Cortex of kidney (tissue), 1 donor: ENCODE data around the gene GRPEL1.
"Not testable (repeated sequence)": the region's sequence is repeated elsewhere in the genome, so short reads cannot be mapped to it uniquely, and the experiment has no call there.

Experiments
- DNase-seq: peaks from one replicate; lab custom pipeline; 2025; lab: John Stamatoyannopoulos, UW

Gene GRPEL1

GRCh38 chr4:7067452-7068278, at the start of gene GRPEL1:
Gene GRPEL1, minus strand, starts transcription at chr4:7068064. Its CDS starts 32 bp downstream, at chr4:7068032.
- DNase-seq: no peak

GRCh38 chr4:7116705-7117104, 48.8 kb upstream of the GRPEL1 start:
- DNase-seq: no peak

DNA sequence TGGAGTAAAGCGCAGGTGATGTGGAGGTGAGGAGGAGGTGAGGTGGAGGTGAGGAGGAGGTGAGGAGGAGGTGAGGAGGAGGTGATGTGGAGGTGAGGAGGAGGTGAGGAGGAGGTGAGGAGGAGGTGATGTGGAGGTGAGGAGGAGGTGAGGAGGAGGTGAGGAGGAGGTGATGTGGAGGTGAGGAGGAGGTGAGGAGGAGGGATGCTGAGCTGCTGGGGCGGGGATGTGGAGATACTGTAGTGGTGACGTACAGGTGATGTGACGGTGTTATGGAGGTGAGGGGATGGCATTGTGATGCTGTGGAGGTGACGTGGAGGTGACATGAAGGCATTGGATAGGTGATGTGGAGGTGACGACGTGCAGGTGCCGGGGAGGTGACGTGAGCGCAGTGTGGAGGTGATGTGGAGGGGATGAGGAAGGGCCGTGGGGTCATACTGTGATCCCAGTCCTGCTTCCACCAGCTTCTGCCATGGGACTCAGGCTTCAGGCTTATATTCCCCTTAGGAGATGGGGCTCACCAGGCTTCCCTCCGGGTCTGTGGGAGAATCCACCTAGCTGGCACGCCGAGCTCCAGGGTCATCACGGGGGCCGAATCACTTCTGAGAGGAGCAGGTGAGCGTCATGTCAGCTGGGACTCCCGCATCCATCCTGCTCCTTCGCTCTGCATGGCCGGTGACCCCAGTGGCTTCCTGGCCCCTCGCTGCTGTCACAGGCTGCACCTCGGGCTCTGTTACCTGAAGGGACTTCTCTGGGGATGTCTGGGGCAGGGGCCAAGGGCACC, 47.9 kb upstream of the GRPEL1 start:
- no peak for DNase-seq

DNA sequence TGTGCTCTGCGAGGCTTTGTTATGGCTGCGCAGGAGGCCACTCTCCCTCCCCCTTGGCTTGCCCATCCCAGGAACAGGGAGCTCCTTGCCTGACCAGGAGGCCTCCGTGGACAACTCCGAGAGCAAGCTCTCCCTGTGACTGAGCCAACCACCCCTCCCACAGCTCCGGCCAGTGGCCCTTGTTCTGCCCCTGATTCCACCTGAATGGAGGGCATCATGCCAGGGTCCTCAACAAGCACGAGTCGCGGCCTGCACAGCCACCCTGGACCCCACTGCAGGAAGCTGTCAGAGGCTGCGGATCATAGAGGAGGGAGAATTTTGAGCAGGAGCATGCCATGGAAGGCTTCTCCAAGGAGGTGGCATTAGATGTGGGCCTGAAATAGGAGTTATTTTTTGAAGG, 44.8 kb upstream of the GRPEL1 start:
- no peak for DNase-seq

- DNase-seq: no peak
Measured at GRCh38 chr4:7111441-7111840, 43.6 kb upstream of the GRPEL1 start.

DNA sequence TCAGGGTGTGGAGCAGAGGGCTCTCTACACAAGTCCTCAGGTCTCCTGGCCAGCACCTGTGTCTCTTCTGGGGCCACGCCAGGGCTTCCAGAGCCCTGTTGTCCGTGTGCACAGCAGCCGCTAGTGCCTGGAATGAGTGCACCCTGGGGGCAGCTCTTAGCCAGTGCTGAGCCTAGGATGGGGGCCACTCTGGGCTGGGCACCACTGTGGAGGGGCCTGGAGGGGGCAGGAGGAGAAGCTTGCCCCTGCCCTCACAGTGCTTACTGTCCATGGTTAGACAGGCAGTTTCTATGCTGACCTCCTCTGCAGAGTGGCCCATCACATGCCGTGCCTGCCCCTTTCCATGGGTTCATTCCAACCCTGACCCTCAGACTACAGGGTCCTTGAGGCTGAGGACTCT, 42.7 kb upstream of the GRPEL1 start:
- DNase-seq: no peak

GRCh38 chr4:7109169-7109568, 41.3 kb upstream of the GRPEL1 start:
- DNase-seq: no peak

- DNase-seq: no peak
Measured at GRCh38 chr4:7108660-7109059, 40.8 kb upstream of the GRPEL1 start.

DNA sequence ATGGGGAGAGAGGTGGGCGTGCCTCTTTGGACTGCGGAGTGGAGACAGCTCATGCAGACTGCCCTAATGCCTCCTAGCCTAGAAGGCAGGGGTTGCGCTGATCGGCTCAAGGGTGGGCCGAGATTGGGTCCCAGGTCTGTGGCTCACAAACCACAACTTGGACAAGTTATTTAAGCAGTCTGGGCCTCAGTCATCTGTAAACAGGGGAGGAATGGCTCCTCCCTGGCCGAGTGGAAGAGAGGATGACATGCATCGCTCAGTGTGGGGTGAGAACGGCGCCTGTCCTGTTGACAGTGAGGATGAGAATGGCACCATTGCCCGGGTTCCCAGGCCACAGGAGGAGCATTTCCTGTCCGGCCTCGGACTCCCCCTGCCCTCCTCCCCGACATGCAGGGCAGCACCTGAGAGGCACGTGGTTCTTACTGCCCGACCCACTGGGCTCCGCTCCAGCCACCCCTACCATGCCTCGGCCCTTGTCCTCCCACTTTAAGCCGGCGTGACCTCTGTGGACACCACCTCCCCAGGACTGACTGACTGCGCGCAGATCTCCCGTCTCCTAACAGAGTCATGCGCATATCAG, 40.3 kb upstream of the GRPEL1 start:
- no peak for DNase-seq

DNA sequence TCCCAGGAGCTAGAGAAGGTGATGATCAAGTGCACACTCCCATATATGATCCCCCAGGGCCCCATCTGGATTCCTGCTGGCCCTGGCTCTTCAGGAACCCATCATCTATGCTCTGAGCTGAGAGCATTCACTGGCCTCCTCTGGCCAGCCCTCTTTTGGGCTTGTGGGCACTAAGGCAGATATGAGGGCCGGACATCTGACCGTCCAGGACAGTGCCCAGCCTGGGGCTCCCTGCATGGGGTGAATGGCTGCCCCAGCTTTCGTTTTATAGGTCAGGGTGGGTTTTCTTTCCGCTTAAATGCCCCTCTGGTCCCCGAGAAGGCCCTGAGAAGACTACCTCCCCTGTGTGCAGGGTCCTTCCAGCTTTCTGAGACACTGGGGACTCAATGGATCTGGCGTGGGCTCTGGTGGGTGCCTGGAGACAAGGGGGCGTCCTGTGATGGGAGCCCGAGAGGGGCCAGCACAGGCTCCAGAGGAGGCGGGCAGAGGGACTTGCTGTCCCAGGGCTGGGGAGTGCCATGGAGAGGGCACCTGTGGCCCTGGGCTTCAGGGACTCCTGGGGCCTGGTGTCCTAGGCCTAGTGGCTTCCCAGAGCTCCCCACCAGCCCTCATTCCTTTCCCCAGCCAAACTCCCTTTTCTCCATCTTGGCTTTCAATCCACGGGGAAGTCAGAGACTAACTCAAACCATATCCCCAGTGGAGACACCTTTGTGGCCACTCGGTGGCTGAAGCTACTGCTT, 39.5 kb upstream of the GRPEL1 start:
- DNase-seq: no peak

- no peak for DNase-seq
Measured at GRCh38 chr4:7105276-7105675, 37.4 kb upstream of the GRPEL1 start.

DNA sequence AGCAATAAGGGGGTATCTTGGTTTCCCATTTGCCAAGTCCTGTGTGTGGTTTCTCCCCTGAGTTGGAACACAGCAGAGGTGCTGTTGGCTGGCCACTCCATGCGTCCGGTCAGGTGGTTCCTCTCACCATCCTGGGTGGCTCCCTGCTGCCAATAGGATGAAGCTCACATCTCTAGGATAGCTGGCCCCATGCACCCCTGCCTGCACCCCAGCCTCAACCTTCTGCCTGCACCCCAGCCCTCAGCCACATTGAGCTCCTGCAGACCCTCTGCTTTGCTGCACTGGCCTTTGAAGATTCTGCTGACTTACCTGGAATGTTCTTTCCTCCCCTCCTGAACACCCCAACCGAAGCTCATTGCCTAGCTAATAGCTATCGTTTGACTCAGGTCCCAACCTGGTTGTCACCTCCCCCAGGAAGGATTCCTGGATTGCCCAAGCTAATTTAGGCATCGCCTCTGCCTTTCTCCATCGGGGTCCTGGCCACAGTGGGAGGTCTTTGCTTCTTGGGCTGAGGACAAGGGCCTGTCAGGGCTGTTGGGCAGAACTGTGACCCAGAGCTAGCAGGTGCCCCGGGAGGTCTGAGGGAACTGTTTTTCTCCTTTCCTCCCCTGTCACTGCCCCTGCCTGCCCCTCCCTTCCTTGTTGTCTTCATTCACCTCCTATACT, 36.6 kb upstream of the GRPEL1 start:
- DNase-seq: no peak

- DNase-seq: no peak
Measured at GRCh38 chr4:7103607-7104365, 35.9 kb upstream of the GRPEL1 start.

- no peak for DNase-seq
Measured at GRCh38 chr4:7103031-7103606, 35.3 kb upstream of the GRPEL1 start.

DNA sequence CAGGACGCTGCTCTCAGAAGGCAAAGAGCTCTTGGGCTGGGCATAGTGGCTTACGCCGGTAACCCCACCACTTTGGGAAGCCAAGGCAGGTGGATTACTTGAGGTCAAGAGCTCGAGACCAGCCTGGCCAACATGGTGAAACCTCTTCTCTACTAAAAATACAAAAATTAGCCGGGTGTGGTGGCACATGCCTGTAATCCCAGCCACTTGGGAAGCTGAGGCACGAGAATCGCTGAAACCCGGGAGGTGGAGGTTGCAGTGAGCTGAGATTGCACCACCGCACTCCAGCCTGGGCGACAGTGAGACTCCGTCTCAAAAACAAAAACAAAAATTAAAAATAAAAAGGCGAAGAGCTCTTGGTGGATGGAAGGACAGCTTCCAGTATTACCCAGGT, 34.6 kb upstream of the GRPEL1 start:
- DNase-seq: not testable (repeated sequence)

- no peak for DNase-seq
Measured at GRCh38 chr4:7101692-7102515, 34.0 kb upstream of the GRPEL1 start.

GRCh38 chr4:7096236-7096635, 28.4 kb upstream of the GRPEL1 start:
- DNase-seq: no peak

DNA sequence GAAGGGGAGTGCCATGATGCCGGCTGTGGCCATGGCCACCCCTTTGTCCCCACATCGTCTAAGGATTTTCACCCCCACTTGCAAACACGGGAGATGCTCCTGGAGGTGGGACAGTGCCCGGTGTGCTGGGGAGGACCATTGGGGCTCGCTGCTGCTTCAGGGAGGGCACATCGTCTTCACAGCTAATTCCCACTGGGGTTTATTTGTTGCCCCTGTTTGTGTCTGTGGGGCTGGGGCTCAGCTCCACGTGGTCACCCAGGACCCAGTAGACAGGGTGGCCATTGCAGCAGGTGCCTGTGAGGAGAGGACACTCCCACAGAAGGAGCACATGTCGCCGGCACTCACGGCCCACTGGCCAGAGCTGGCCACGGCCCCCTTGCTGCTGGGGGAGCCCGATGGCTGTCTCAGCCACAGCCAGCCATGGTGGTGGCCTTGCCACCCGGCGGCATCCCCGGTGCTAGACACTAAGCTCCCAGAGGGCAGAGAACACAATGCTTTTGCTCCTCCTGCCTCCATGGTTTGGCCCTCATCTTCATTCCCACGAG, 27.8 kb upstream of the GRPEL1 start:
- DNase-seq: no peak

DNA sequence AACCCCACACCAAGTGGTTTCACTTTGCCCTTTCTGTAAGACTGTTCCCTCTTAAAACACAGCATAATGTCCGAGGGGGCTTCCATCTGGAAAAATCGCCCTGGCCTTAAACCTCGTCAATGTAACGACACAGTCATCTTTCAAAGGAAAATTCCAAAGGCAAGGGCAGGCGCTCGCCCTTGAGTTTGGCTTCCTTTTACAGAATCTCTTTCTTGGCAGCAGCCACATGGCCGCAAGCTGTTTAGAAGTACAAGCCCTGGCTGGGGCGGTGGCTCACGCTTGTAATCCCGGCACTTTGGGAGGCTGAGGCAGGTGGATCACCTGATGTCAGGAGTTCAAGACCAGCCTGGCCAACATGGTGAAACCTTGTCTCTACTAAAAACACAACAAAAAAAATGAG, 27.1 kb upstream of the GRPEL1 start:
- no peak for DNase-seq
